VCaP (cell line): ENCODE results near the gene KCNAB3.

Experiments used
- H3K27ac ChIP-seq: fragments of 450-650 bp; 2 replicates; pipeline ENCODE4 v1.5.1; 2017
- TF ChIP-seq, protein P1 (sequence below): fragments of 450-650 bp; conservative IDR thresholded peaks from 2 replicates; pipeline ENCODE4 v1.5.1; 2017; ENCODE audit warnings: mild to moderate bottlenecking, moderate library complexity

The KCNAB3 gene

GRCh38 chr17:7929158-7930023 lies at the start of gene KCNAB3:
TSS of gene KCNAB3 (minus strand) at chr17:7929856. CDS start at chr17:7929435, 421 bp downstream.
- H3K27ac ChIP-seq: no peak within 1 kb of the TSS
- TF ChIP-seq, protein P1, sequence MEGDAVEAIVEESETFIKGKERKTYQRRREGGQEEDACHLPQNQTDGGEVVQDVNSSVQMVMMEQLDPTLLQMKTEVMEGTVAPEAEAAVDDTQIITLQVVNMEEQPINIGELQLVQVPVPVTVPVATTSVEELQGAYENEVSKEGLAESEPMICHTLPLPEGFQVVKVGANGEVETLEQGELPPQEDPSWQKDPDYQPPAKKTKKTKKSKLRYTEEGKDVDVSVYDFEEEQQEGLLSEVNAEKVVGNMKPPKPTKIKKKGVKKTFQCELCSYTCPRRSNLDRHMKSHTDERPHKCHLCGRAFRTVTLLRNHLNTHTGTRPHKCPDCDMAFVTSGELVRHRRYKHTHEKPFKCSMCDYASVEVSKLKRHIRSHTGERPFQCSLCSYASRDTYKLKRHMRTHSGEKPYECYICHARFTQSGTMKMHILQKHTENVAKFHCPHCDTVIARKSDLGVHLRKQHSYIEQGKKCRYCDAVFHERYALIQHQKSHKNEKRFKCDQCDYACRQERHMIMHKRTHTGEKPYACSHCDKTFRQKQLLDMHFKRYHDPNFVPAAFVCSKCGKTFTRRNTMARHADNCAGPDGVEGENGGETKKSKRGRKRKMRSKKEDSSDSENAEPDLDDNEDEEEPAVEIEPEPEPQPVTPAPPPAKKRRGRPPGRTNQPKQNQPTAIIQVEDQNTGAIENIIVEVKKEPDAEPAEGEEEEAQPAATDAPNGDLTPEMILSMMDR: no peak

DNA sequence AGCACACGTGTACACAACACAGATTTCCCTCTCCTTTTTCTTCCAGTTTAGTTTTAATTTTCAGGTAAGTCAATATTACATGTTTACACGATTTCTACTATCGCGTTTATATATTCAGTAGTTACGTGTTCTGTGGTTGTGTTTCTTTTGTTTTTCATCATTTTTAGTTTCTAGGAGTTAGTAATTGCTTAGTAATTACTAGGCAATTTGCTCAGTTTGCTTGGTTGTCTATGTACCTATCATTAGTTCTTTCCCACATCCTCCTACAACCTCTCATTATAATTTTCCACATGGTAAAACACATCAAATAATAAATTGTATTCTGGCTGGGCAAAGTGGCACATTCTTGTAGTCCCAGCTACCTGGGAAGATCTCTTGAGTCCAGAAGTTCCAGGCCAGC lies 48.1 kb upstream of the KCNAB3 start:
- TF ChIP-seq, protein P1: no peak
- no peak overlapping the region for H3K27ac ChIP-seq

- H3K27ac ChIP-seq: no peak overlapping the region
- TF ChIP-seq, protein P1: no peak
These were observed 47.4 kb upstream of the KCNAB3 start for GRCh38 chr17:7977039-7977438.

DNA sequence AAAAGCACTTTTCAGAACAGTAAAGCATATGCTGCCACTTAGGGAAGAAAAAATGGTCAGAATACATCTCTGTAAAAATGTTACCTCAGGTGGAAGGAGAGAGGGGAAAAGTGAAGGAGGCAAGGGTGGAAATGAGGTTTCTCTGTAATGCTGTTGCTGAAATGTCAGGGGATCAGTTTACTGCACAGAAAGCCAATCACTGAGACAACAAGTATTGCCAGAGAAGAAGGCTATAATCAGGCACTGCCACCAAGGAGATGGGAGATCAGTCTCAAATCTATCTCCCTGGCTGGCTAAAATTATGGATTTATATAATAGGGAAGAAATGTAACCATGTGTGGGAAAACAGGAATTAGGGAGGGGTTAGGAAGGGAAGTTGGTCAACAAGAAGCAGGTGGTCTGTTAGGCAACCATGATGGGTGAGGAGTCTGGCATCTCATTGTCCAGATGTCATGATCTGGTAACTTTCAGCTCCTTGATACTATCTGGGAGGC lies 45.0 kb upstream of the KCNAB3 start:
- no peak overlapping the region for H3K27ac ChIP-seq
- TF ChIP-seq, protein P1: no peak

DNA sequence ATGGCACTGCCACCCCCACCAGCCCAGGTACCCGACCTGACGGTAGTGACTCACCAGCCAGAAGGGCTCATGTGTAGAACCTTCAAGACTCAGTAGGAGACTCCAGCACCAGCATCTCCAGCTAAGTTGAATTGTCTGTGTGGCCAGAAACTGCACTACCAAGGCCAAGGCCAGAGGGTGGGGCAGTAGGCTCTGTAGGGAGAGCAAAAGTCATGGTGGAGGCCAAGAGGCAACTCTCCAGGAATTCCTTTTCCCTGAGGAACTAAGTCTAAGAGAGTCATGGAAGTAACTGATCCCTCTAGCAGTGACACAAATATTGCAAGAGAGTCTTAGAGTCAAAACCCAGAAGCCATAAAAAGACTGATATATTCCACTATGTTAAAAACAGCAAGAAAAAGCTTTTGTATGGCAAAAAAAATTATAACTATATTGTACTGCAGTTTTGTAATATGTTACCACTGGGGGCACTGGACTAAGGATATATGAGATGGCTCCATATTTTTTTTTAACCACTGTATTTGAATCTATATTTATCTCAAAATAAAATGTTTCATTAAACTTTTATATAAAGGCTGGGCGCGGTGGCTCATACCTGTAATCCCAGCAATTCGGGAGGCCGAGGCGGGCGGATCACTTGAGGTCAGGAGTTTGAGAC lies 42.6 kb upstream of the KCNAB3 start:
- TF ChIP-seq, protein P1: peak; percentile 17
- no peak overlapping the region for H3K27ac ChIP-seq

GRCh38 chr17:7971651-7972050 lies 42.0 kb upstream of the KCNAB3 start:
- TF ChIP-seq, protein P1: no peak

DNA sequence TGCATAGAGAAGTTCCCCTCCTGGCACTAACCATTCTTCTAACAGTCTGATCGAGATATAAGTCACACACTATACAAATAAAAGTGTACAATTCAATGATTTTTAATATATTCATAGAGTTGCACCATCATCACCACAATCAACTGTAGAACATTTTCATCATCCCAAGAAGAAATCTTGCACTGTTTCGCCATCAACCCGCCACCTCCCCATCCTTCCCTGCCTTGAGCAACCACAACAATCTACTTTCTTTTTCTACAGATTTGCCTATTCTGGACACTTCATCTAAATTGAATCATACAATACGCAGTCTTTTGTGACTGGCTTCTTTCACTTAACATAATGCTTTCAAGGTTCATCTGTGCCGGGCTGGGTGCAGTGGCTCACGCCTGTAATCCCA lies 39.8 kb upstream of the KCNAB3 start:
- TF ChIP-seq, protein P1: no peak
- H3K27ac ChIP-seq: no peak overlapping the region

More at GRCh38 chr17:7971651-7972050, 42.0 kb upstream of the KCNAB3 start:
- H3K27ac ChIP-seq: no peak overlapping the region
